Nephron progenitor cell (in vitro differentiated cells): Measurements from ENCODE around the gene SELENOI.
A peak's percentile ranks its signal among the peaks of the same experiment; 100 is the strongest.
"Not testable (repeated sequence)": the region's sequence is repeated elsewhere in the genome, so short reads cannot be mapped to it uniquely, and the experiment has no call there.

Source experiments
- DNase-seq: peaks from one replicate; pipeline ENCODE4 v3.0.0; 2021
- H3K27ac Mint-ChIP-seq: 2 replicates; pipeline ENCODE4 v1.8.0; 2021; ENCODE audit warnings: mild to moderate bottlenecking, moderate library complexity, mixed read lengths
- H3K27me3 Mint-ChIP-seq: 2 replicates; pipeline ENCODE4 v1.8.0; 2021; ENCODE audit warnings: mild to moderate bottlenecking, low read depth, mixed read lengths; ENCODE audit not compliant: poor library complexity
- H3K36me3 Mint-ChIP-seq: 2 replicates; pipeline ENCODE4 v1.8.0; 2021; ENCODE audit warnings: low read depth, mixed read lengths
- H3K4me1 Mint-ChIP-seq: 2 replicates; pipeline ENCODE4 v1.8.0; 2021; ENCODE audit warnings: mixed read lengths
- H3K4me3 Mint-ChIP-seq: 2 replicates; pipeline ENCODE4 v1.8.0; 2021; ENCODE audit warnings: mild to moderate bottlenecking, moderate library complexity, mixed read lengths
- H3K9me3 Mint-ChIP-seq: 2 replicates; pipeline ENCODE4 v1.8.0; 2021; ENCODE audit warnings: mild to moderate bottlenecking, moderate library complexity, mixed read lengths
- TF ChIP-seq, protein P1 (sequence below): fragments of 200-600 bp; sonication (generic); IDR thresholded peaks from 2 replicates; pipeline ENCODE4 v1.5.0; 2021; ENCODE audit warnings: antibody characterized with exemption

The SELENOI gene

GRCh38 chr2:26313446-26313845 is 32.5 kb upstream of the SELENOI start:
- DNase-seq = no peak
- no peaks in the 10 kb centered on the region for H3K36me3 Mint-ChIP-seq

GRCh38 chr2:26314243-26314642 is 31.7 kb upstream of the SELENOI start:
- peak; percentile 45 for DNase-seq
- TF ChIP-seq, protein P1, sequence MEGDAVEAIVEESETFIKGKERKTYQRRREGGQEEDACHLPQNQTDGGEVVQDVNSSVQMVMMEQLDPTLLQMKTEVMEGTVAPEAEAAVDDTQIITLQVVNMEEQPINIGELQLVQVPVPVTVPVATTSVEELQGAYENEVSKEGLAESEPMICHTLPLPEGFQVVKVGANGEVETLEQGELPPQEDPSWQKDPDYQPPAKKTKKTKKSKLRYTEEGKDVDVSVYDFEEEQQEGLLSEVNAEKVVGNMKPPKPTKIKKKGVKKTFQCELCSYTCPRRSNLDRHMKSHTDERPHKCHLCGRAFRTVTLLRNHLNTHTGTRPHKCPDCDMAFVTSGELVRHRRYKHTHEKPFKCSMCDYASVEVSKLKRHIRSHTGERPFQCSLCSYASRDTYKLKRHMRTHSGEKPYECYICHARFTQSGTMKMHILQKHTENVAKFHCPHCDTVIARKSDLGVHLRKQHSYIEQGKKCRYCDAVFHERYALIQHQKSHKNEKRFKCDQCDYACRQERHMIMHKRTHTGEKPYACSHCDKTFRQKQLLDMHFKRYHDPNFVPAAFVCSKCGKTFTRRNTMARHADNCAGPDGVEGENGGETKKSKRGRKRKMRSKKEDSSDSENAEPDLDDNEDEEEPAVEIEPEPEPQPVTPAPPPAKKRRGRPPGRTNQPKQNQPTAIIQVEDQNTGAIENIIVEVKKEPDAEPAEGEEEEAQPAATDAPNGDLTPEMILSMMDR = peak; percentile 10
- Mint-ChIP-seq H3K27me3 (peaks cover 34% of the 10 kb centered on the region), H3K4me1 (peaks cover 19% of the 10 kb centered on the region), H3K9me3 (no peaks in the 10 kb centered on the region), H3K4me3 (no peak overlapping the region), H3K27ac (no peak overlapping the region), H3K36me3 (no peaks in the 10 kb centered on the region)

More at GRCh38 chr2:26313446-26313845, 32.5 kb upstream of the SELENOI start:
- no peak overlapping the region for H3K27ac Mint-ChIP-seq
- TF ChIP-seq, protein P1 = no peak
- H3K27me3 Mint-ChIP-seq = peaks cover 28% of the 10 kb centered on the region
- no peak overlapping the region for H3K4me3 Mint-ChIP-seq
- H3K4me1 Mint-ChIP-seq = peaks cover 13% of the 10 kb centered on the region
- no peaks in the 10 kb centered on the region for H3K9me3 Mint-ChIP-seq

- Mint-ChIP-seq H3K36me3 (no peaks in the 10 kb centered on the region), H3K4me1 (peaks cover 19% of the 10 kb centered on the region), H3K9me3 (no peaks in the 10 kb centered on the region), H3K4me3 (no peak overlapping the region), H3K27ac (no peak overlapping the region), H3K27me3 (peaks cover 32% of the 10 kb centered on the region)
- DNase-seq = no peak
- TF ChIP-seq, protein P1 = no peak
Observed at GRCh38 chr2:26316041-26316440, 29.9 kb upstream of the SELENOI start.

GRCh38 chr2:26316845-26317244 is 29.1 kb upstream of the SELENOI start:
- Mint-ChIP-seq H3K9me3 (no peaks in the 10 kb centered on the region), H3K27me3 (peaks cover 32% of the 10 kb centered on the region), H3K4me3 (no peak overlapping the region), H3K36me3 (no peaks in the 10 kb centered on the region), H3K4me1 (peaks cover 19% of the 10 kb centered on the region), H3K27ac (no peak overlapping the region)
- TF ChIP-seq, protein P1 = no peak
- DNase-seq = no peak

GRCh38 chr2:26317377-26318105 is 28.4 kb upstream of the SELENOI start:
- no peak for DNase-seq
- TF ChIP-seq, protein P1 = no peak
- Mint-ChIP-seq H3K4me3 (no peak overlapping the region), H3K36me3 (no peaks in the 10 kb centered on the region), H3K9me3 (no peaks in the 10 kb centered on the region), H3K4me1 (peaks cover 19% of the 10 kb centered on the region), H3K27ac (no peak overlapping the region), H3K27me3 (peaks cover 32% of the 10 kb centered on the region)

DNA sequence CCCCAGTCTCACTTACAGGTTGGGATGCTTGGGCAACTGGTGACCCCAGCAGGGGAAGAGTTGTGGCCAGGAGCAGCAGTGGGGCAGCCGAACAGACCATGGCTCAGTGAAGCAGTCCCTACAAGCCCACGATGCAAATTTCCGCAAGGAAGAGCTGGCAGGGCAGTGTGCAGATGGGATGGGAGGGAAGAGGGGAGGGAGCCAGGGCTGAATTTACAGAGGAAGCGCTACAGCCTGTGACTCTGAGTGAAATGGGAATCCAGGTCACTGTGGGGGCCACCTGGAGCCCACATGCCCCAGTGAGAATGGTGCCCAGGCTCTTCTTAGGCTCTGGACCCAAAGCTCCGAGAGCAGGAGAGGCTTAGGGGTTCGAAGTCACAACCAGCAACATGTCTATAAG is 27.0 kb upstream of the SELENOI start:
- no peak for DNase-seq
- Mint-ChIP-seq H3K36me3 (no peaks in the 10 kb centered on the region), H3K4me1 (peaks cover 19% of the 10 kb centered on the region), H3K9me3 (no peaks in the 10 kb centered on the region), H3K27ac (no peak overlapping the region), H3K27me3 (peaks cover 32% of the 10 kb centered on the region), H3K4me3 (no peak overlapping the region)
- TF ChIP-seq, protein P1 = no peak

GRCh38 chr2:26324479-26324878 is 21.5 kb upstream of the SELENOI start:
- peaks cover 17% of the 10 kb centered on the region for H3K27me3 Mint-ChIP-seq
- not testable (repeated sequence) for H3K9me3 Mint-ChIP-seq, H3K36me3 Mint-ChIP-seq, H3K4me1 Mint-ChIP-seq, DNase-seq, H3K27ac Mint-ChIP-seq, H3K4me3 Mint-ChIP-seq
